PC-3 (cell line): ENCODE measurements around the gene CNPY4.

Source experiments
- EZH2phosphoT487 ChIP-seq: fragments of 300-600 bp; sonication (generic); IDR thresholded peaks from 2 replicates; pipeline ENCODE4 v1.6.1; 2018; ENCODE audit warnings: mild to moderate bottlenecking, antibody characterized with exemption, low read length, borderline replicate concordance
- TF ChIP-seq, protein P1 (sequence below): fragments of 300-600 bp; sonication (generic); conservative IDR thresholded peaks from 2 replicates; pipeline ENCODE4 v1.5.1; 2017; ENCODE audit warnings: antibody characterized with exemption, low read depth, mild to moderate bottlenecking, low read length

- TF ChIP-seq, protein P1, sequence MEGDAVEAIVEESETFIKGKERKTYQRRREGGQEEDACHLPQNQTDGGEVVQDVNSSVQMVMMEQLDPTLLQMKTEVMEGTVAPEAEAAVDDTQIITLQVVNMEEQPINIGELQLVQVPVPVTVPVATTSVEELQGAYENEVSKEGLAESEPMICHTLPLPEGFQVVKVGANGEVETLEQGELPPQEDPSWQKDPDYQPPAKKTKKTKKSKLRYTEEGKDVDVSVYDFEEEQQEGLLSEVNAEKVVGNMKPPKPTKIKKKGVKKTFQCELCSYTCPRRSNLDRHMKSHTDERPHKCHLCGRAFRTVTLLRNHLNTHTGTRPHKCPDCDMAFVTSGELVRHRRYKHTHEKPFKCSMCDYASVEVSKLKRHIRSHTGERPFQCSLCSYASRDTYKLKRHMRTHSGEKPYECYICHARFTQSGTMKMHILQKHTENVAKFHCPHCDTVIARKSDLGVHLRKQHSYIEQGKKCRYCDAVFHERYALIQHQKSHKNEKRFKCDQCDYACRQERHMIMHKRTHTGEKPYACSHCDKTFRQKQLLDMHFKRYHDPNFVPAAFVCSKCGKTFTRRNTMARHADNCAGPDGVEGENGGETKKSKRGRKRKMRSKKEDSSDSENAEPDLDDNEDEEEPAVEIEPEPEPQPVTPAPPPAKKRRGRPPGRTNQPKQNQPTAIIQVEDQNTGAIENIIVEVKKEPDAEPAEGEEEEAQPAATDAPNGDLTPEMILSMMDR: no peak
- TF ChIP-seq EZH2phosphoT487: no peak
Measured at GRCh38 chr7:100126931-100127865, 7.8 kb downstream of the CNPY4 start, which contains the start of gene MBLAC1.
